PC-9 (cell line): Measurements from ENCODE around the gene PAQR3.

Source experiments
- CTCF ChIP-seq: fragments of 200-600 bp; sonication (generic); conservative IDR thresholded peaks from 2 replicates; pipeline ENCODE4 v1.6.1; 2017; ENCODE audit warnings: mixed run types, antibody characterized with exemption, mild to moderate bottlenecking, moderate library complexity
- EZH2 ChIP-seq: fragments of 200-600 bp; sonication (generic); IDR thresholded peaks from 2 replicates; pipeline ENCODE4 v1.8.0; 2017; ENCODE audit warnings: antibody characterized with exemption, low read depth

GRCh38 chr4:78904143-78904542 is 35.1 kb downstream of the PAQR3 start:
- TF ChIP-seq EZH2 (no peak), CTCF (no peak)
